HAP-1 (cell line): Measurements from ENCODE around the gene AGER.
"Not testable (repeated sequence)": the region's sequence is repeated elsewhere in the genome, so short reads cannot be mapped to it uniquely, and the experiment has no call there.

ENCODE experiments used
- DNase-seq, 2 experiments: peaks; one replicate each; pipeline ENCODE4 v3.0.0-alpha.2; 2016 to 2020; ENCODE audit warnings: low spot score in 2 of 2
- H3K27me3 ChIP-seq: fragments of 250-450 bp; sonication (Bioruptor Pico); 2 replicates; pipeline ENCODE4 v1.5.1; 2020; ENCODE audit warnings: low read depth, mild to moderate bottlenecking, moderate library complexity
- H3K36me3 ChIP-seq: fragments of 250-450 bp; sonication (Bioruptor Pico); replicated peaks from 2 replicates; pipeline ENCODE4 v1.5.1; 2020; ENCODE audit warnings: mild to moderate bottlenecking
- H3K4me1 ChIP-seq: fragments of 250-450 bp; sonication (Bioruptor Pico); 2 replicates; pipeline ENCODE4 v1.5.1; 2020; ENCODE audit warnings: mild to moderate bottlenecking
- H3K4me3 ChIP-seq: fragments of 250-450 bp; sonication (Bioruptor Pico); 2 replicates; pipeline ENCODE4 v1.5.1; 2020; ENCODE audit warnings: mild to moderate bottlenecking, moderate library complexity
- H3K9me3 ChIP-seq: fragments of 250-450 bp; sonication (Bioruptor Pico); 2 replicates; pipeline ENCODE4 v1.5.1; 2020; ENCODE audit warnings: mild to moderate bottlenecking, moderate library complexity
- in situ Hi-C: fragments of 300-500 bp; cut with MboI; formaldehyde crosslinking; loops from 3 replicates; pipeline ENCODE4 v1.14.3; 2020; ENCODE audit warnings: low sequenced_read_pairs, inconsistent platforms, mixed read lengths

Gene AGER

DNA sequence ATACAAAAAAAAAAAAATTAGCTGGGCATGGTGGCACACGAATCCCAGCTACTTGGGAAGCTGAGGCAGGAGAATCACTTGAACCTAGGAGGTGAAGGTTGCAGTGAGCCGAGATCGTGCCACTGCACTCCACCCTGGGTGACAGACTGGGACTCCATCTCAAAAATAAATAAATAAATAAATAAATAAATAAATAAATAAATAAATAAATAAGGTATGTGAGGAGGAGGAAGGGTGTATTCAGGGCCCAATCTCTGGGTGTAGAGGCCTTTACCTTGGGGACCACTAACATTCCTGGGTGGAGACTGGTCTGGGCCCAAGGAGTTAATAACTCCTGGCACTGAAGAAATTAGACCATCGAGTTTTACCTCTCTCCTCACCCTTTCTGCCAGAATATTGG lies 27.4 kb upstream of the AGER start:
- in situ Hi-C loops, H3K4me1 ChIP-seq, H3K4me3 ChIP-seq, H3K9me3 ChIP-seq, H3K27me3 ChIP-seq, H3K36me3 ChIP-seq, DNase-seq: not testable (repeated sequence)

GRCh38 chr6:32210191-32210601 lies 26.1 kb upstream of the AGER start:
- Histone ChIP-seq H3K27me3 (no peaks in the 10 kb centered on the region), H3K4me1 (no peaks in the 10 kb centered on the region), H3K9me3 (no peaks in the 10 kb centered on the region), H3K4me3 (no peak overlapping the region), H3K36me3 (no peaks in the 10 kb centered on the region)
- in situ Hi-C loops: no loop called here
- DNase-seq: no peak

DNA sequence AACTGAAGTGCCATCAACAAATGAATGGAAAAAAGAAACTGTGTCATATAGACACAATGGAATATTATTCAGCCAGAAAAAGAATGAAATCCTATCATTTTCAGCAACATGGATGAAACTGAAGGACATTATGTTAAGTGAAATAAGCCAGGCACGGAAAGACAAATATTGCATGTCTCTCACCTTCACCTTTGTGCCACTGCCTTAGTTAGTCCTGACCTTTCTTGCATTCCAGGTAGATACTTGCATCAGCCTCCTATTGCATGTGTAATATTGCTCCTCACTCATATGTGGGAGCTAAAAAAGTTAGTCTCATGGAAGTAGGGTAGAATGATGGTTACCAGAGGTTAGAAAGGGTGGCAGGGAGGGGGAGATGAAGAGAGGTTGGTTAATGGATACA lies 24.9 kb upstream of the AGER start:
- Histone ChIP-seq H3K4me3 (no peak overlapping the region), H3K9me3 (no peaks in the 10 kb centered on the region), H3K36me3 (no peaks in the 10 kb centered on the region), H3K27me3 (0 out of 2 replicates have a peak, but pooled peaks cover 2% of the 10 kb centered on the region), H3K4me1 (no peaks in the 10 kb centered on the region)
- DNase-seq: no peak
- in situ Hi-C loops: no loop called here

GRCh38 chr6:32204268-32204715 lies 20.2 kb upstream of the AGER start:
- in situ Hi-C loops: no loop called here
- no peak for DNase-seq
- Histone ChIP-seq H3K36me3 (no peaks in the 10 kb centered on the region), H3K4me1 (no peaks in the 10 kb centered on the region), H3K27me3 (0 out of 2 replicates have a peak, but pooled peaks cover 2% of the 10 kb centered on the region), H3K9me3 (no peaks in the 10 kb centered on the region), H3K4me3 (no peak overlapping the region)

DNA sequence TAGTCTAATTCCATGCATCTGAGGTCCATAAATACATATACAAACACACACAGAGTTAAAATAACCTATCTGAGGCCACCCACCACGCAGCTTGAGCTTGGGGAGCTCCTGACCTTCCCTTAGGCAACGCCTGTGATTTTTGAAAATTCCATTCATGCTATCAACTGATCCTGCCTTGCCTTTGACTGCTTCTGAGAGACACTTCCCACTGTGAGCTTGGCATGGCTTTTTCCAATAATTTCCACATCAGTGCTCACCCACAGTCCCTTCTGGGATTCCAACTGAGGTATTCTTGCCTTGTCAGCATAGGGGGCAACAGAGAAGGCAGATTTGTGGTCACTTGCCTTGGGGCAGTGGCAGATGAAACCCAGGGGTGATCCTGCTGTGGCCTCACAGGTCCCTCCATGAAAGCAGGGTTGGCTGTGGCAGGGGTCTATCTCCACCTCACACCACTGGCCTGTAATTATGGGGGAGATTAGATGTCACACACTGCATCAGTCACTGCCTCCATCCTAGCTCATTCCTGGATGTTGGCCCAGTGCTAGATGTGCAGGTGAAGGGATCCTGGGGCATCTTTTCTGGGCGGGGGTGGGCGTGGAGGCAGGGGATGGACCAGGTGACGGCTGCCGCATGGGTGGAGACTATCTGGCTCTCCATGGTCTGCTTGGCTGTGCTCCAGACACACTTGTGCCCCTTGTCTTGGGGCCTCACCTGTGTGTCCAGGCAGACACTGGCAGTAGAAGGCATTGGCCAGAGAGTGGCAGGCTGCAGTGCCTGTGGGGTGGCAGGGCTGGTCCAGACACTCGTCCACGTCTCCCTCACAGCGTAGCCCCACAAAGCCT lies 19.6 kb upstream of the AGER start:
- H3K4me3 ChIP-seq: no peak overlapping the region
- no peaks in the 10 kb centered on the region for H3K4me1 ChIP-seq
- in situ Hi-C loops: no loop called here
- H3K9me3 ChIP-seq: no peaks in the 10 kb centered on the region
- no peaks in the 10 kb centered on the region for H3K36me3 ChIP-seq
- no peak for DNase-seq
- H3K27me3 ChIP-seq: 0 out of 2 replicates have a peak, but pooled peaks cover 2% of the 10 kb centered on the region

GRCh38 chr6:32202186-32202585 lies 18.1 kb upstream of the AGER start:
- no peaks in the 10 kb centered on the region for H3K9me3 ChIP-seq
- in situ Hi-C loops: no loop called here
- H3K4me1 ChIP-seq: no peaks in the 10 kb centered on the region
- 0 out of 2 replicates have a peak, but pooled peaks cover 2% of the 10 kb centered on the region for H3K27me3 ChIP-seq
- H3K36me3 ChIP-seq: no peaks in the 10 kb centered on the region
- DNase-seq: no peak
- H3K4me3 ChIP-seq: no peak overlapping the region

GRCh38 chr6:32200711-32201475 lies 16.8 kb upstream of the AGER start:
- no peak for DNase-seq
- no peak overlapping the region for H3K4me3 ChIP-seq
- 0 out of 2 replicates have a peak, but pooled peaks cover 2% of the 10 kb centered on the region for H3K27me3 ChIP-seq
- in situ Hi-C loops: no loop called here
- H3K9me3 ChIP-seq: no peaks in the 10 kb centered on the region
- H3K4me1 ChIP-seq: peaks cover 7% of the 10 kb centered on the region
- H3K36me3 ChIP-seq: no peaks in the 10 kb centered on the region

DNA sequence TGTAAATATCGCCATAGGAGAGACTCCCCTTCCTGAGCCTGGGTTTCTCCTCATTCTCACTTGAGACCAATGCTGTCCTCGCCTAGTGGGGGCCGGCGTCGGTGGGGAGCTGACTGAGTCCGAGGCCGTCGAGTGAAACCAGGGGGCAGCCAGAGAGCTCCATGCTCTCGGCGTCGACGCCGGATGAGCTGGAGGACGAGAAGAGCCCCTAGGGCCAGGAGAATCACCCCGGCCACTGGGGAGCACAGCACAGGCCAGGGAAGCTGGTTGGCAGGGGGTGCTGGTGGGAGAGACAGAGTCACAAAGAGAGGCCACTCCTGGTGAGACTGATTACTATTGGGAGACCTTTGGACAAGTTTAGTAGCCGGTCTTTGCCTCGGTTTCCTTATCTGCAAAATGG lies 14.8 kb upstream of the AGER start:
- DNase-seq: no peak
- in situ Hi-C loops: no loop called here

GRCh38 chr6:32198345-32198696 lies 14.3 kb upstream of the AGER start:
- DNase-seq: no peak
- in situ Hi-C loops: no loop called here
- Histone ChIP-seq H3K4me3 (no peak overlapping the region), H3K36me3 (no peaks in the 10 kb centered on the region), H3K9me3 (no peaks in the 10 kb centered on the region), H3K4me1 (peaks cover 12% of the 10 kb centered on the region), H3K27me3 (no peaks in the 10 kb centered on the region)

More for the DNA sequence above, 14.8 kb upstream of the AGER start:
- H3K36me3 ChIP-seq: no peaks in the 10 kb centered on the region
- H3K4me1 ChIP-seq: peaks cover 12% of the 10 kb centered on the region
- no peaks in the 10 kb centered on the region for H3K27me3 ChIP-seq
- H3K4me3 ChIP-seq: no peak overlapping the region
- H3K9me3 ChIP-seq: no peaks in the 10 kb centered on the region

GRCh38 chr6:32196682-32197616 lies 12.9 kb upstream of the AGER start:
- no peak for DNase-seq
- in situ Hi-C loops: no loop called here
- Histone ChIP-seq H3K4me3 (peak overlapping the region; percentile 49), H3K4me1 (peaks cover 12% of the 10 kb centered on the region), H3K27me3 (no peaks in the 10 kb centered on the region), H3K36me3 (no peaks in the 10 kb centered on the region), H3K9me3 (no peaks in the 10 kb centered on the region)

DNA sequence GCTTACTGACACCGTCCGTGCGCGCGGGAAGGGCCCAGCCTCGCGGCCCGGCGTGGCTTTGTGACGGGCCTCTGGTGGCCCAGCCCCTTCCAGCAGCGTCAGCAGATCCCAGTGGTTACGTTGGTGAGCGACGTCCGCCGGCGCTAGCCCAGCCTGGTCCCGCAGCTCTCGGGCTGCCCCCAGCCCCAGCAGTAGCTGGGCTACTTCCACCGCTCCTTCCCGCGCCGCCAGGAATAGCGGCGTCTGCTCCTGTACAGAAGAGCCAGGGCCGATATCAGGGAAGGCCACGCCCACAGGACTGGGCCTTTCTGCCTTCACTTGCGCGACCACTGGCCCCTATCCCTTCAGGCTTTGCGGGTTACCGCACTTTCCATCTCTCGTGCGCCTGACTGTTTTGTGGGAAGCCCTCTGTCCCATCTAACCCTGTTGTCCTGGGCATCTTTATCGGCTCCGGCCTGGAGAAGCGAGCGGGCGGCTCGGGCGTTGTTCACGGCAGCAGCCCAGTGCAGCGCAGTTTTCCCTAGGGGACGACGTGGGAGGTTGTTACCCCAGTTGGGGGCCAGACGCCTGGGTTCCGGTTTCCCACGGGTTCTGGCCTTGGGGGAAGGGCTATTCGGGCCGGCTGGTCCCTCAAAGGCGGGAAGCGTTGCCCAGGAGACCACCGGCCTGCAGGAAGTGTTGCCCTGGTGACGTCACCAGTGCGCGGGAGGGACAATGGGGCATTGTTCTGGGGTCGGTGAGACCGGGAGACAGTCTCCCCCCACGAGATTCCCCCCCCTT lies 12.0 kb upstream of the AGER start:
- no peaks in the 10 kb centered on the region for H3K9me3 ChIP-seq
- peak; percentile 66 to 88 for DNase-seq
- peaks cover 12% of the 10 kb centered on the region for H3K4me1 ChIP-seq
- H3K36me3 ChIP-seq: no peaks in the 10 kb centered on the region
- in situ Hi-C loops: no loop called here
- H3K4me3 ChIP-seq: peak overlapping the region; percentile 49
- H3K27me3 ChIP-seq: no peaks in the 10 kb centered on the region

- H3K4me1 ChIP-seq: peaks cover 12% of the 10 kb centered on the region
- peak; percentile 99 to 100 for DNase-seq
- no peaks in the 10 kb centered on the region for H3K9me3 ChIP-seq
- no peaks in the 10 kb centered on the region for H3K27me3 ChIP-seq
- no peaks in the 10 kb centered on the region for H3K36me3 ChIP-seq
- peak overlapping the region; percentile 49 for H3K4me3 ChIP-seq
- in situ Hi-C loops: no loop called here
Observed at GRCh38 chr6:32195652-32195901, 11.5 kb upstream of the AGER start.
